Measurements from ENCODE around the gene ATRN. TPM values are rescaled to one million over a fixed set of nuclear protein-coding genes. Genes with fewer than 3 reads are reported as not detected.

Gene ATRN
- polyA plus RNA-seq, 1 donor from 2014 or later, result 27.5 TPM

DNA sequence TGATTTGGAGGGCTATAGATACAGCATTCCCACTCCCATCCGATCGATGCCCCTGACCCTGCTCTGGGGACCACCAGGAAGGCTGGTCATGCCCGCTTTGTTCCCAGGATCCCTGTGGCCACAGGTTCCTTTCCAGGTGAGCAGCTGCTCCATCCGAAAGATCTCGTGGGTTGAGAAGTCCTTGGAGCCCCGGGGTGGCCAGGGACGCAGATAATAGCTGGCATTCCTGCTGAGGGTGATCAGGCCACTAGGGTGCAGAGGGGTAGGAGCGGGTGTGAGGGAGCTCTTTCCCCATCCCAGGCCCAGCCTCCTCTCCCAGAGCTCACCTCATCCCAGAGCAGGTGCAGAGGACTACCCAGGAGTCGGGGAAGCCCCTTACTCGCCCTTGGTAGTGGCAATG, 203.6 kb downstream of the ATRN start:
- H3K27me3 ChIP-seq (ENCODE audit: insufficient read depth, low read depth, low read length), result peaks cover 36% of the 10 kb centered on the region

DNA sequence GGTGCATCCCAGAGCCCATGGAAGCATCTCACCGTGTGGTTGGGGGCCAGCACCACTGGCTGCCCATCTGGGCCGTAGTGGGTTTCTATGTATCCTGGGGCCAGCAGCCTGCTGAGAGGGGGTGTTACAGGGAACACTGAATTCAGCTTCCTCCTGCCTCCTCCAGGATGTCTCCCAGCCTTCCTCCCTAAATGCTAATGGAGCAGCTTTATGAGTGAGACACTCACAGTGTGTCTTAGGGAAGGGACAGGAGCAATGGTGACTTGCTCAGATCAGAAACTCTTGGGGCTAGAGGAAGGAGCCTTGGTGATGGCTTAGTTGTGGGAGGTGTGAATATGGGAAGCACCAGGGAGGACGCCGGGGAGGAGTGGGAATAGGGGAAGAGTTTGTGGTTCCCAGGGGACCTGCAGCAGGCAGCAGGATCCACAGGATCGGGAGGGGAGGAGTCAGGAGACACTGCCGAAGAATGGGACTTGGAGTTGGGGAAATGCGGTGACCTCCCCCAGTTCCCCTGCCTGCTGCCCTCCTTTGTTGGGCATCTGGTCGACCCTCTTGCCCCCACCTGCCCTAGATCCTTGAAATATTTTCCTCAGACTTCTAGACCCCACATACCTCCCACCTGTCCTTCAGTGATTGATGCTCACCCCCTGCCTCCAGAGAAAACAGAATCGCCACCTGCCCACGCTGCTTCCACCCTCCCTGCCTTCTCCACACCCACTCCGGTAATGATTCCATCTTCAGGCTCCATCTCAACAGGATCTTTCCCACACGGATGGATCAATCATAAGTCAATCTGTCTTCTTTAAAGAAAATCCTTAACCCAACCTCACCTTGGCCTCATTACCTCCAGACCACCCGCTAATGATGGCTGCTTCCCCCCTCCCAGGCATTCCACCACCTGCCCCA, 204.4 kb downstream of the ATRN start:
- Histone ChIP-seq H2AFZ (ENCODE audit: low read depth, low read length) (no peak overlapping the region), H3K9ac (ENCODE audit: low read length) (no peak overlapping the region), H3F3A (ENCODE audit: insufficient read depth, low read length, poor library complexity, severe bottlenecking) (no peaks in the 10 kb centered on the region), H4K20me1 (ENCODE audit: insufficient read depth) (no peaks in the 10 kb centered on the region), H3K79me2 (replicated peaks; ENCODE audit: insufficient read depth, low read length) (no peaks in the 10 kb centered on the region), H3K9me2 (ENCODE audit: insufficient read depth, low read length) (no peaks in the 10 kb centered on the region), H3K36me3 (ENCODE audit: insufficient read depth, low read length) (no peaks in the 10 kb centered on the region), H3K27ac (ENCODE audit: low read length) (no peak overlapping the region), H3K4me3 (ENCODE audit: low read length) (no peak overlapping the region), H3K9me3 (ENCODE audit: low read length) (no peaks in the 10 kb centered on the region), H3K27me3 (ENCODE audit: insufficient read depth, low read depth, low read length) (peaks cover 36% of the 10 kb centered on the region), H3K4me2 (ENCODE audit: low read length) (no peak overlapping the region)
- TF ChIP-seq TAF1 (IDR thresholded peaks at IDR 0.05; ENCODE audit: low read depth) (no peak), REST (IDR thresholded peaks at IDR 0.05; ENCODE audit: borderline replicate concordance) (no peak), EP300 (conservative IDR thresholded peaks at IDR 0.05; ENCODE audit: poor library complexity, severe bottlenecking) (no peak), RAD21 (conservative IDR thresholded peaks at IDR 0.05) (no peak), EZH2 (IDR thresholded peaks at IDR 0.05; ENCODE audit: borderline replicate concordance, insufficient read depth, low read length, poor library complexity, severe bottlenecking) (no peak)
- TF ChIP-seq, protein P1, sequence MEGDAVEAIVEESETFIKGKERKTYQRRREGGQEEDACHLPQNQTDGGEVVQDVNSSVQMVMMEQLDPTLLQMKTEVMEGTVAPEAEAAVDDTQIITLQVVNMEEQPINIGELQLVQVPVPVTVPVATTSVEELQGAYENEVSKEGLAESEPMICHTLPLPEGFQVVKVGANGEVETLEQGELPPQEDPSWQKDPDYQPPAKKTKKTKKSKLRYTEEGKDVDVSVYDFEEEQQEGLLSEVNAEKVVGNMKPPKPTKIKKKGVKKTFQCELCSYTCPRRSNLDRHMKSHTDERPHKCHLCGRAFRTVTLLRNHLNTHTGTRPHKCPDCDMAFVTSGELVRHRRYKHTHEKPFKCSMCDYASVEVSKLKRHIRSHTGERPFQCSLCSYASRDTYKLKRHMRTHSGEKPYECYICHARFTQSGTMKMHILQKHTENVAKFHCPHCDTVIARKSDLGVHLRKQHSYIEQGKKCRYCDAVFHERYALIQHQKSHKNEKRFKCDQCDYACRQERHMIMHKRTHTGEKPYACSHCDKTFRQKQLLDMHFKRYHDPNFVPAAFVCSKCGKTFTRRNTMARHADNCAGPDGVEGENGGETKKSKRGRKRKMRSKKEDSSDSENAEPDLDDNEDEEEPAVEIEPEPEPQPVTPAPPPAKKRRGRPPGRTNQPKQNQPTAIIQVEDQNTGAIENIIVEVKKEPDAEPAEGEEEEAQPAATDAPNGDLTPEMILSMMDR (IDR thresholded peaks at IDR 0.05; ENCODE audit: poor library complexity, severe bottlenecking), result no peak

More for the DNA sequence above, 203.6 kb downstream of the ATRN start:
- Histone ChIP-seq H2AFZ (ENCODE audit: low read depth, low read length) (no peak overlapping the region), H3K9ac (ENCODE audit: low read length) (no peak overlapping the region), H3K36me3 (ENCODE audit: insufficient read depth, low read length) (no peaks in the 10 kb centered on the region), H3K27ac (ENCODE audit: low read length) (no peak overlapping the region), H3K79me2 (replicated peaks; ENCODE audit: insufficient read depth, low read length) (no peaks in the 10 kb centered on the region), H3K4me2 (ENCODE audit: low read length) (no peak overlapping the region), H3K4me3 (ENCODE audit: low read length) (no peak overlapping the region), H4K20me1 (ENCODE audit: insufficient read depth) (no peaks in the 10 kb centered on the region), H3K9me3 (ENCODE audit: low read length) (no peaks in the 10 kb centered on the region), H3K9me2 (ENCODE audit: insufficient read depth, low read length) (no peaks in the 10 kb centered on the region), H3F3A (ENCODE audit: insufficient read depth, low read length, poor library complexity, severe bottlenecking) (no peaks in the 10 kb centered on the region)
- TF ChIP-seq TAF1 (IDR thresholded peaks at IDR 0.05; ENCODE audit: low read depth) (no peak), MXI1 (conservative IDR thresholded peaks at IDR 0.05; ENCODE audit: poor library complexity, severe bottlenecking) (no peak), EZH2 (IDR thresholded peaks at IDR 0.05; ENCODE audit: borderline replicate concordance, insufficient read depth, low read length, poor library complexity, severe bottlenecking) (no peak), POLR2AphosphoS5 (IDR thresholded peaks at IDR 0.05) (no peak), EP300 (conservative IDR thresholded peaks at IDR 0.05; ENCODE audit: poor library complexity, severe bottlenecking) (no peak), REST (IDR thresholded peaks at IDR 0.05; ENCODE audit: borderline replicate concordance) (no peak), SMC3 (conservative IDR thresholded peaks at IDR 0.05; ENCODE audit: poor library complexity) (no peak), RAD21 (conservative IDR thresholded peaks at IDR 0.05) (no peak)
- TF ChIP-seq, protein P1 (IDR thresholded peaks at IDR 0.05; ENCODE audit: poor library complexity, severe bottlenecking), result no peak
